Hematopoietic multipotent progenitor cell treated with erythropoietin and hydrocortisone succinate and interleukin-3 and kit ligand, for 17 days (in vitro differentiated cells): ENCODE measurements around the gene PSMD1.
A peak's percentile ranks its signal among the peaks of the same experiment; 100 is the strongest.

ENCODE experiments used
- DNase-seq: peaks from one replicate; pipeline ENCODE4 v3.0.0-alpha.2; 2015; ENCODE audit warnings: low spot score

Gene PSMD1

DNA sequence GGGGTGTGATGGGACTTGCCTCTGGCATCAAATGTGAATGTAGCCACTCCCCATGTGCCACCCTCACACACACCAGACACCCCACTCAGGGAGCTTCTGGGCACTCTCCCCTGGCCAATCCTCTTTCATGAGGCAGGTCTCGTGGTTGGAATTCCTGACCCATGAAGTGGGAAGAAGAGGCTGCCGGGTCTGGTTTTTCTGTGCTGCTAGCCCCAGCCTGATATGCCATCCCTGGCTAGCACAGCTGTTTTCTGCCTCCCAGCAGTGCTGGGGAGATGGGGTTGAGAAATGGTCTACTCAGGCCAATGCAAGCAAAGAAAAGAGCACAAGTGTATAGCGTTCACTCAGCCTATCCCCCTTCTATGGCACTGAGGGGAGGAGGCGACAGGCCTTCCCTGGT, 20.5 kb upstream of the PSMD1 start:
- DNase-seq, result no peak

- no peak for DNase-seq
These were observed 20.0 kb upstream of the PSMD1 start for GRCh38 chr2:231036578-231037106.

- DNase-seq, result no peak
These were observed 19.4 kb upstream of the PSMD1 start, which contains the start of gene C2orf72 for GRCh38 chr2:231037202-231037730. TSS of gene C2orf72 (plus strand) at chr2:231037523. CDS start at chr2:231037566, 43 bp downstream.

DNA sequence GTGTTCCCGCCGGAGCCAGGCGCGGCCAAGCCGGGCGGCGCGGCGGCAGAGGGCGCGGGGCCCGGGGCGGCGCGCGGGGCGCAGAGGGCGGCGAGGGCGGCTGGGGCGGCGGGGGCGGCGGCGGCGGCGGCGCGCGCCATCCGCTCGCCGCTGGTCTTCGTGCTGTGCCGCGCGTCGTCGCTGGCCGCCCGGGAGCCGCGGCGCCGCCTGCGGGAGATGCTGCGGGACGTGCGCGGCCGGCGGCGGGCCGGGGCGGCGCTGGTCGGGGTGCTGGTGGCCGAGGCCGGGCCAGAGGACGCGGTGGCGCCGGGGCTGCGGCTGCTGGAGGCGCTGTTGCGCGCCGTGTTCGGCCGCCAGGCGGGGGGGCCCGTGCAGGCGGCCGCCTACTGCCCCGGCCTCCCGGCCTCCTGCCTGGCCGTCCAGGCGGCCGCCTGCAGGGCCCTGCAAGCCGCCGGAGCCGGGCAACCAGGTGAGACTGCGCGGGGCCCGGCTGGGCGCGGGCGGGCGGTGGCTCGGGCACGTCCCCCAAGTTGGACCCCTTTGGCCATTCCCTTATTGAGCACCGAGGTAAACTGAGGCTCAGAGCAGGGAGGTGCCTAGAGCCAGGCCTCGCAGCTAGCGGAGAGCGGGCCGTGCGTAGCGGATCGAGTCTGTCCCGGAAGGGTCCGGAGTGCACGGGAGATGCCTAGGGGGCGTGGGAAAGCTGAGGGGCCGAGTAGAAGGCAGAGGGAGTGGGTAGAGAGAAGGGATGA, 18.8 kb upstream of the PSMD1 start:
- no peak for DNase-seq

DNA sequence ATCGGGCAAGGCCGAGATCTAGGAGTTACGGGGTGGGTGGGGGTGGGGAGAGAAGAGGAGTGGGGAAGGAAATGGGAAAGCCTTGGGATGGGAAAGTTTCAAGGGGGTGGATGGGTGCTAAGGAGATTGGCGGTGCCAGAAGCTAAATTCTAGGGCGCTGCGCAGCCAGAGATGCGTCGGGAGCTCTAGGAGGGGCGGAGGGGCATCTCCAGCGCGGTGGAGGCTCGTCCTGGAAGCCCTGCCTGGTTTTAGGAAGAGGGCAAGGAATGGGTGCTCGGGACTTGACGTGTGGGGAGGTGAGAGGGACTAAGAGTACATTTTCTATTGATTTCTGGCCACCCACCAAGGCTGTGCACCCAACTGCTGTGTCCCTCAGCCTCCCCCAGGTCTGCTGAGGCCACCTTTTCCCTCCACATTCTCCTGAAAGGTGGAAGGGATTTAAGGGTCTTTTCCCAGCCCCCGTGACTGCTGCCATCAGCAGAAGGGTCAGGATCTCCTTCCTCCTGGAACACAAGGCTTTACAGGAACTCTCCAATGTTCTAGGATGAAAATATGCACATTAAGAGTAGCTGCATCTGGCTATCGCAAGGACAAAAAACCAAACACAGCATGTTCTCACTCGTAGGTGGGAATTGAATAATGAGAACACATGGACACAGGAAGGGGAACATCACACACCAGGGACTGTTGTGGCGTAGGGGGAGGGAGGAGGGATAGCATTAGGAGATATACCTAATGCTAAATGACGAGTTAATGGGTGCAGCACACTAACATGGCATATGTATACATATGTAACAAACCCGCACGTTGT, 18.0 kb upstream of the PSMD1 start:
- DNase-seq, result no peak

DNA sequence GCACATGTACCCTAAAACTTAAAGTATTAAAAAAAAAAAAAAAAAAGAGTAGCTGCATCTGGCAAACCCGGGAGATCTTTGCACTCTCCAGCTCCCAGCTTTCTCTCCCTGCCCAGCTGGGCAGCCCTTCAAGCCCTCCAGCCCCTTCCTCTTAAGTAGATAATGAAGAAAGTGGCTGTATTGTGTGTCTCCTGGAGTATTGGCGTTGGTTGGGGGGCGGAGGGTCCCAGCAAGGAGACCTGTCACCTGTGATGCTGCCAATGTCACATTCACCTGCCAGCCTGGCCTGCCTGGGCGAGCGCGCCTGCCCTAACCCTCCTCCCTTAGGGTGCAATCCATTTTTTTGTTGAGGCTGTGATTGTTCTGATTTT, 17.4 kb upstream of the PSMD1 start:
- DNase-seq, result no peak

DNA sequence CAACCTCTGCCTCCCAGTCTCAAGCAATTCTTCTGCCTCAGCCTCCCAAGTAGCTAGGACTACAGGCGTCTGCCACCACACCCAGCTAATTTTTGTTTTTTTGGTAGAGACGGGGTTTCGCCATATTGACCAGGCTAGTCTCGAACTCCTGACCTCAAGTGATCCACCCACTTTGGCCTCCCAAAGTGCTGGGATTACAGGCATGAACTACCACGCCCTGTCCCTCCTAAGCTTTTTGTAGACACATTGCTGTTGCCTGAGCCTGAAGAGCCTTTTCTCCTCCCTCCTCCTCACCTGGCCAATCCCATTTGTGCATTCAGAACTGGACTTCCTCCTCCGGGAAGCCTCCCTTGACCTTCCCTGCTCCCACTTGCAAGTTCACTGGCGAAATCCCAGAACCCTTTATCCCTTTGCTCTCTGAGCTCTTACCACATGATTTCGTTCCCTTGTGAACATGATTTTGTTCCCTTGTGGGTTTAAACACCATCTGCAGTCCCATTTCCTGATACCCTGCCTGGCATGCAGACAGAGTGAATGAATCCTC, 16.8 kb upstream of the PSMD1 start:
- DNase-seq, result no peak

- DNase-seq, result no peak
These were observed 15.5 kb upstream of the PSMD1 start for GRCh38 chr2:231041061-231041689.

DNA sequence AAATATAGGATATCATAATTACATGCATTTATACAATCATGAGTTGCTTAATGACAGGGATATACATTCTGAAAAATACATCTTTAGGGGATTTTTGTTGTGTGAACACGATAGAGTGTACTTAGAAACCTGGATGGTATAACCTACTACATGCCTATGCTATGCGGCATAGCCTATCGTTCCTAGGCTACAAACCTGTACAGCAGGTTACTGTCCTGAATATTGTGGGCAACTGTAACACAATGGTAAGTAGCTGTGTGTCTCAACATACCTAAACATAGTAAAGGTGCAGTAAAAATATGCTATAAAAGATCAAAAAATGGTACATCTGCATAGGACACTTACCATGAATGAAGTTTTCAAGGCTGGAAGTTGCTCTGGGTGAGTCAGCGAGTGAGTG, 12.9 kb upstream of the PSMD1 start:
- no peak for DNase-seq

DNA sequence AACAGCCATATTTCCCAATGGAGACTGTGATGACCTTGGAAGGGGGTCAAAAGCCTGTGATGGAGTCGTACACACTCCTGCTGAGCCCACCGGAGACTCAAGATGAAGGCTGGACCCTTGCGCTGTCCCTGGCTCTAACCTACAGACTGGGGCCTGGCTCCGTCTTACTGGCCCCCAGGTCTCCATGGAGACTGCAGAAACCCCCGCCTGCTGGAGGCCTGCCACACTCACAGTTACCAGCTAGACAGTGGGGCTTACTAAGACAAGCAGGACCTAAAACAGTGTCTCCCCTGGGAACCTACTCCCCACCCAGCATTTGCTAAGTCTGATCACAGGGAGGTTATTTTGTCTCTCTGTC, 9.8 kb upstream of the PSMD1 start:
- no peak for DNase-seq

GRCh38 chr2:231047274-231047922, 9.3 kb upstream of the PSMD1 start:
- no peak for DNase-seq

- DNase-seq, result no peak
These were observed 8.4 kb upstream of the PSMD1 start for GRCh38 chr2:231047923-231048915.

GRCh38 chr2:231049286-231050017, 7.2 kb upstream of the PSMD1 start:
- DNase-seq, result no peak

DNA sequence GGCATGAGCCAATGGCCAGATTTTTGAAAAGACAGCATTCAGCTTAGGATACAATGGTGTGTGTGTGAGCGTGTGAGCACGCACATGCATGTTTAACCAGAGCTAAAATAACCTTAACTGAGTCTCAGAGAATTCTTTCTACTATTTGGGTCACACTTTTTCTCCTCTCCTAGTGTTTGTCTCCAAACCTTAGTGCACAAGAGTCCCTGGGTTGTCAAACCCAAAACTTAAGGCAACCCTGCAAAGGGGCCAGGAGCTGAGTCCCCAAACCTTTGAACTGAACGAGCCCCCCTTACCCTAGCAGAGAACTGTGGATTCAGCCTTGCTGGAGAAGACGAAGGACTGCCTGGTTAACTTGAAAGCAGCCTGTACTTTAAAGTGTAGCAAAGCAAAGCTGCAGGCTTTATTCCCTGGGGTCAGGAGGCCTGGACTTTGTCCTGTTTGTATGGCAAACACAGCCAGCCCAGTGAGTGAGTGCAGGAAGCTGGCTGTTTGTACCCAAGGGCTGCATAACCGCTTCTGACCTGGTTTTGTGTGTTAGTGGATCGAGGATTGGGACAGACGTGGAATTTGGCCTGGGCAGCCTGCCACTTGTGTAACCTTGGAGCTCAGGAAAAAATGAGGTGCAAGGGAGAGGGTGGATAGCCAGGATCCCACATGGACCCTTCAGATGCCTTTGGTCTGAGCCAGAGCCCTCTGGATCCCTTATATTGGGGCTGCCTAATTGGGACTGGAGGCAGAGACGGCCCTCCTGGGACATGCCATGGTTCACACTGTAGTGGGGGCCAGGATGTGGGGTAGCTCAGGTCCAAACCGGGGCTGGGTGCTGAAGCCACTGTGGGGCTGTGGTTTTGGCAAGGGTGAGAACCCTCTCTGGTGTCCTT, 6.4 kb upstream of the PSMD1 start:
- DNase-seq, result no peak

DNA sequence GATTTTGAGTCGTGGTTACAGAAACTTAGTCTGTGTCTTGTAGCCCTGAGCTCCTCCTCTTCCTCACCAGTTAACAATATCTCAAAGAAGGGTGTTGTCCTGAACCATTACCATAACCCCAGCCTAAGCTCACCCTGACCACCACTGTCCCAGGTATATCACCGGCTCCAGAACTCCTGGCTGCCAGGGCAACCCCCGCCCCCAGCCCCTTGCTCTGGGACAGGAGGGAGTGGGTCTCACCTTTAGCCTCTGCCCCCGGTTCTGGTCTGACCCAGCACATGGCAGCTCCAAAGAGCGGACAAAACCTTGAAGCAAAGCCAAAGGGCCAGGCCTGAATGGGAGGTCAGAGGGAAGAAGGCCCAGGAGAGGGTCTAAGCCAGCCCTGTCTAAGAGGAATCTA, 5.6 kb upstream of the PSMD1 start:
- DNase-seq, result no peak

DNA sequence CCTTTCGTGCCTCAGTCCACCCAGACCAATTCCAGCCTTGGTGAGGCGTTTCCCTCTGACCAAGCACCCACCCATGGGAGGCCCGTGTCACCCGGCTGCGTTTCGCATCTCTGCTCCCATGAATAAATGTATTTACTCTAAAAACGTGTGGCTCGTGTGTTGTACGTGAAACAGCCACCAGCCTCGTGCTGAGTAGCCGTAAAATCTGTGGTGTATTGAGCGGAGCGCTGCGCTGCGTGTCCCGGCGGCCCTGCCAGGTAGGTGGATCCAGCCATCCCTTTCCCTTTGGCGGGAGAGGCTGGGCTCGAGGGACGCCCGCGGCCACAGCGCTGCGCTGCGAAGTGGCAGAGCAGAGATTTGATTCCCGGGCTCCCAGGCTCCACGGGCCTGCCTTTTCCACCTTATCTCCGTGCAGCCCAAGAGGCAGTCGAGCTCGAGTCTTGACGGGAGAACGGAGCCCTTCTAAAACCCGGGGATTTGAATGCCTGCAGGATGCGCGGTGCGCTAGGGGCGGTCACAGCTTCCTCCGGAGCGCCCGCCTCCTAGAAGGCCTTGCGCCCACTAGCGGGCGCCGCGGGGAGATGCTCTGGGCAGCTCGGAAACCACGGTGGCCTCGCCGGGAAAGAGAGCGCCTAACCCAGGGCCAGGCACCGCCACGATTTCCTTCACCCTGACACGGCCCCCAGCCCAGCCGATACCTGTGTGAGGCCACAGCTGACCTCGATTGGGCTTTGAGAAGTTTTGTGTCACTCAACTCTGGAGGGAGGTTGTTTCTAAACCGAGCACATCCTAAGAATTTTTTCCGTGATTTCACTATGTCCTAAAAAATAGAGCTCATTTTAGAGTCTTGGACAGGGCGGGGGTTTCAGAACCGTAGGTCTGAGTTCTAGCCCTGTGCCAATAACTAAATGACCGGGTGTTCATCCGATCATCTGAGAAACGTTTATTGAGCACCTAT, 3.9 kb upstream of the PSMD1 start:
- peak; percentile 79 for DNase-seq

DNA sequence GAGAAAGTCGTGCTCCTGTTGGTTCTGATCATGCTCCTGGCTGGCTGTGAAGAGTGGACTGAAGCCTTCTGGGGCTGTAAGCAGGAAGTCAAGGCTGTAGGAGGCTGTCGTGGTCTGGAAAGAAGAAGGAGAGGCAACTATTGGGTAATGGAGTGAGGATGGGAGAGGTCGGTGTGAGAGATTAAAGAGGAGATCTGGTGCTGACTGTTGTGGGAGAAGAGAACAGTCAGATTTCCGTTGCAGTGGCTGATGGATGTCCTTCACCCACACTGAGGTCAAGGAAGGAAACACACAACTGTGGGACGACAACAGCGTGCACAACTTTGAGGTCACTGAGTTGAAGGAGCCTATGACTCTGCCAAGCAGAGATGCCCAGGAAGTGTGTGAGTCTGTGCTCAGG, 2.8 kb upstream of the PSMD1 start:
- no peak for DNase-seq

DNA sequence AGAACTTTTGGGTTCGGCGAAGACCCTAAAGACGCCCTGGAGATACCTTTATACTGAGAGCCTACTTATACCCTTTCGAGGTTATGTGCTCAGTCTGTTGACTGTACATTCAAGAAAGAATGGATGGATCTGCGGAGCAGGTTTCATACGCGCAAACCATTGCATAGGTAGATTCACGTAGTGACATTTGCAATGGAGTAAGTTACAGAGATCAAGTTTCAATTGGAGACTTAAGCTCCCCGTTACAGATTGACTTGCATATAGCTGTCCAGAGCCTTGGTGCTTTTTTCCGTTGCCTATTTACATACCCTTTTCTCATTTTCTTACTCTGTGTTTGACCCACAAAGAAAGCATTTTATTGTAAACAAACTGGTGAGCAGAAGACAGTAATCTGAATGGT, 923 bp downstream of the PSMD1 start:
- DNase-seq, result peak; percentile 47
